AG09309 (cell line): ENCODE results near the gene DDIT4.

Source experiments
- DNase-seq: peaks from one replicate; pipeline ENCODE4 v3.0.0-alpha.2; 2010; ENCODE audit warnings: low read depth
- H3K4me3 ChIP-seq: 2 replicates; pipeline ENCODE4 v1.5.1; 2011; ENCODE audit warnings: mild to moderate bottlenecking, low read depth, low read length, moderate library complexity; ENCODE audit not compliant: control insufficient read depth
- CTCF ChIP-seq: IDR thresholded peaks from 2 replicates; pipeline ENCODE4 v1.5.1; 2011; ENCODE audit warnings: mild to moderate bottlenecking, low read depth, low read length, inconsistent platforms; ENCODE audit not compliant: insufficient read depth, control insufficient read depth; ENCODE audit errors: missing control alignments

DDIT4 gene

DNA sequence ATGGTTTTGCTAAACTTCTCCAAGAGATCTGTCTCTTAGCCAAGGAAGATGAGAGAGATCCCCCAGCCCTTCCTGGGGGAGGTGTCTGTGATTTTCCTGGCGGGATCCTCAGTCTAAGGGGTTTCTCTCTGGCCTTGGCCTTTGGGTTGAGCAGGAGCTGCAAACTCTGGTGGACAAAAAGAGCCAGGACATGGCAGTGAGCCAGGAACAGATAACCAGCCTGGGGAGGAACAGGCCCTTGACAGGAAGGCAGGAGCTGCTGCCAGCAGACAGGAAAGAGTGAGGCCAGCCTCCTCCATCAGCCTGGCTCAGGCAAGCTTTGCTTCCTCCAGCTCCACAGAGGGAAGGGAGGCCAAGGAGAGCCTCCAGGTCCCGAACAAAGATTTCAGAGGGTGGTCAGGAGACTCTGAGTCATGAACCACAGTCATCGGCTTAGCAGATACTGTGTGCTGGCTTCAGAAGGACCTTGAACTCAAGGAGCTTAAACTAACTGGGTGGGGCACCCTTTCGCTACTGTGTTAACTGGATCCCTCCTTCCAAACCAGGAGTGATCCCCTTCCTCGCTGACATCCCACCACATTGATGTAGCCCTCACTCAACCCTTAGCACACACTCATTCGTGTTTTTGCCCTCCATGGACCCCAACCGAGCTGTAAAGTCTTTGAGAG is 34.7 kb downstream of the DDIT4 start:
- no peak for TF ChIP-seq CTCF
- DNase-seq = no peak
- H3K4me3 ChIP-seq = no peak overlapping the region

GRCh38 chr10:72309290-72310240 is 35.8 kb downstream of the DDIT4 start:
- no peak overlapping the region for H3K4me3 ChIP-seq
- no peak for DNase-seq
- no peak for TF ChIP-seq CTCF

DNA sequence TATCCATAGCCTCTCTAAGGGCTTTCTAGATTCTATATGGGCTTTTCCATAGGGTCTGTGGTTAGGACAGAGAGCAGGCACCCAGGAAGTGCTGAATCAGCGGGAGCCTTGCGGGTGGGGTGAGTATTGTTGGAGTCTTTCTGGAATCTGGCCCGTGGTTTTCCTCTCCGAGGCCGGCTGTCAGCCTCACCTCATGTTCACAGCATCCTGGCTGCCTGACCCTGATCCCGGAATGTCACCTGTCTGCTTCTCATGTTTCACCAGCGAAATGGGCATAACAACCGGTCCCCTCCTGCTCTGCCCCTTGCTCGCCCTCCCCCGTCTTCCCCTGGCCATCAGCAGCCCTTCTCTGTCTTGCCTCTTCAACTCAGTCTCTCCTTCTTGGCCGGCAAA is 36.5 kb downstream of the DDIT4 start:
- no peak for DNase-seq
- H3K4me3 ChIP-seq = no peak overlapping the region
- TF ChIP-seq CTCF = no peak

GRCh38 chr10:72310636-72311035 is 36.9 kb downstream of the DDIT4 start:
- no peak for DNase-seq
- H3K4me3 ChIP-seq = no peak overlapping the region
- no peak for TF ChIP-seq CTCF

DNA sequence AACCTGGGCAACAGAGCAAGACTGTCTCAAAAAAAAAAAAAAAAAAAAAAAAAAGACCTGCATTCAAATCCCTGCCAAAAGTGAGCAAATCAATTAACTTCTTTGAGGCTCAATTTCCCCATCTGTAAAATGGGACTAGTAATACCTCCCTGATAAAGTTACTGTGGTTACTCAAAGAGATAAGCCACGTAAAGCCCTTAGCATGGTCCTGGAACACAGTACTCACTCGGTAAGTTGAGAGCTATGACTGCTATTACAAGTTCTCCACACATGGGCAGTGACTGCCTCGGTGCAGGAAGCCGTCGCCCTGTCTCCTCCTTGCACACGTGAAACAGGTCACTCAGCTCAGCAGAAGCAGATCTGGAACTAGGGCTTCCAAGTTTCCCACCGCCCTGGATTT is 37.9 kb downstream of the DDIT4 start:
- H3K4me3 ChIP-seq = no peak overlapping the region
- no peak for TF ChIP-seq CTCF
- DNase-seq = no peak

- H3K4me3 ChIP-seq = no peak overlapping the region
- TF ChIP-seq CTCF = no peak
- no peak for DNase-seq
These were observed 39.2 kb downstream of the DDIT4 start for GRCh38 chr10:72312865-72313391.
